Activated CD8-positive, alpha-beta T cell treated with anti-CD3 and anti-CD28 coated beads for 36 hours (primary cell): ENCODE data around the gene RNF152. TPM values are rescaled to one million over a fixed set of nuclear protein-coding genes. Genes with fewer than 3 reads are reported as not detected.

ENCODE experiments used
- ATAC-seq: fragments of 200-7000 bp; cut with Tn5 transposase; one replicate; pipeline ENCODE4 v1.10.0; 2021; ENCODE audit warnings: mild to moderate bottlenecking, moderate library complexity
- CTCF ChIA-PET: fragments of 350-600 bp; sonication (Branson Sonifier 250); formaldehyde crosslinking; loops from one replicate; lab custom pipeline; 2021; ENCODE audit warnings: antibody characterized with exemption; lab: Charles Lee
- POLR2A ChIA-PET: fragments of 350-600 bp; sonication (Branson Sonifier 250); formaldehyde crosslinking; loops from one replicate; lab custom pipeline; 2021; ENCODE audit warnings: antibody characterized with exemption; lab: Charles Lee
- DNase-seq: peaks from one replicate; pipeline ENCODE4 v3.0.0-alpha.2; 2020
- H3K27ac Mint-ChIP-seq: one replicate; pipeline ENCODE4 v1.8.0; 2021; ENCODE audit warnings: mild to moderate bottlenecking, mixed read lengths
- H3K27me3 Mint-ChIP-seq: one replicate; pipeline ENCODE4 v1.8.0; 2021; ENCODE audit warnings: mixed read lengths
- H3K36me3 Mint-ChIP-seq: one replicate; pipeline ENCODE4 v1.8.0; 2021; ENCODE audit warnings: low read depth, mixed read lengths
- H3K4me1 Mint-ChIP-seq: one replicate; pipeline ENCODE4 v1.8.0; 2021; ENCODE audit warnings: low read depth, mixed read lengths
- H3K4me3 Mint-ChIP-seq: one replicate; pipeline ENCODE4 v1.8.0; 2021; ENCODE audit warnings: mild to moderate bottlenecking, moderate library complexity, mixed read lengths
- H3K9me3 Mint-ChIP-seq: one replicate; pipeline ENCODE4 v1.8.0; 2021; ENCODE audit warnings: mixed read lengths
- CTCF ChIP-seq: fragments of 200-600 bp; IDR thresholded peaks from one replicate; pipeline ENCODE4 v1.8.0; 2022; ENCODE audit warnings: antibody characterized with exemption, mild to moderate bottlenecking
- intact Hi-C: fragments of 100-400 bp; cut with micrococcal nuclease; formaldehyde crosslinking; loops from one replicate; pipeline ENCODE4 v1.10.0; 2022
- total RNA-seq, 2 experiments: library from RNA; stranded (reverse); gene quantifications; one replicate each; pipeline ENCODE4 v1.2.3, GENCODE V29; 2021

RNF152 gene
- total RNA-seq, 2 experiments from 2014 or later: 0.16 to 0.18 TPM

GRCh38 chr18:61840324-61840723 lies 52.5 kb downstream of the RNF152 start:
- CTCF ChIA-PET: interaction anchor here (0.9 kb wide), 1 partner anchor 291 kb away, joined by 3 read pairs; no protein-coding TSS in a partner anchor
- peaks cover 2% of the 10 kb centered on the region for H3K27me3 Mint-ChIP-seq

GRCh38 chr18:61838521-61838920 lies 54.3 kb downstream of the RNF152 start:
- intact Hi-C loops: no loop called here
- Mint-ChIP-seq H3K36me3 (no peaks in the 10 kb centered on the region), H3K4me3 (no peak overlapping the region), H3K9me3 (no peaks in the 10 kb centered on the region), H3K4me1 (peaks cover 8% of the 10 kb centered on the region), H3K27me3 (peaks cover 4% of the 10 kb centered on the region), H3K27ac (no peak overlapping the region)
- no peak for ATAC-seq
- TF ChIP-seq CTCF: no peak
- CTCF ChIA-PET: no interaction called here
- no peak for DNase-seq
- POLR2A ChIA-PET: no interaction called here

More at GRCh38 chr18:61840324-61840723, 52.5 kb downstream of the RNF152 start:
- TF ChIP-seq CTCF: no peak
- POLR2A ChIA-PET: no interaction called here
- Mint-ChIP-seq H3K36me3 (no peaks in the 10 kb centered on the region), H3K27ac (no peak overlapping the region), H3K9me3 (no peaks in the 10 kb centered on the region), H3K4me3 (no peak overlapping the region), H3K4me1 (no peaks in the 10 kb centered on the region)
- no peak for DNase-seq
- intact Hi-C loops: no loop called here
- ATAC-seq: no peak

GRCh38 chr18:61833978-61834377 lies 58.8 kb downstream of the RNF152 start:
- ATAC-seq (no peak), DNase-seq (no peak)
- intact Hi-C loops: no loop called here
- Mint-ChIP-seq H3K4me3 (no peak overlapping the region), H3K36me3 (no peaks in the 10 kb centered on the region), H3K27me3 (peaks cover 7% of the 10 kb centered on the region), H3K4me1 (peaks cover 17% of the 10 kb centered on the region), H3K9me3 (no peaks in the 10 kb centered on the region), H3K27ac (no peak overlapping the region)
- TF ChIP-seq CTCF: no peak
- ChIA-PET CTCF (no interaction called here), POLR2A (no interaction called here)

GRCh38 chr18:61833387-61833786 lies 59.4 kb downstream of the RNF152 start:
- Mint-ChIP-seq H3K27me3 (peaks cover 7% of the 10 kb centered on the region), H3K9me3 (no peaks in the 10 kb centered on the region), H3K4me1 (peaks cover 17% of the 10 kb centered on the region), H3K4me3 (no peak overlapping the region), H3K27ac (no peak overlapping the region), H3K36me3 (no peaks in the 10 kb centered on the region)
- TF ChIP-seq CTCF: no peak
- POLR2A ChIA-PET: no interaction called here
- CTCF ChIA-PET: no interaction called here
- ATAC-seq: no peak
- intact Hi-C loops: no loop called here
- no peak for DNase-seq

GRCh38 chr18:61832858-61833257 lies 59.9 kb downstream of the RNF152 start:
- TF ChIP-seq CTCF: no peak
- no peak overlapping the region for H3K27ac Mint-ChIP-seq
- peaks cover 17% of the 10 kb centered on the region for H3K4me1 Mint-ChIP-seq

More at GRCh38 chr18:61832858-61833257, 59.9 kb downstream of the RNF152 start:
- CTCF ChIA-PET: no interaction called here
- ATAC-seq: no peak
- no peak for DNase-seq
- POLR2A ChIA-PET: no interaction called here
- intact Hi-C loops: no loop called here
- Mint-ChIP-seq H3K36me3 (no peaks in the 10 kb centered on the region), H3K9me3 (no peaks in the 10 kb centered on the region), H3K4me3 (no peak overlapping the region), H3K27me3 (peaks cover 7% of the 10 kb centered on the region)
